LNCaP clone FGC (cell line): ENCODE measurements around the gene HELLS.

ENCODE experiments used
- DNase-seq: peaks from one replicate; pipeline ENCODE4 v3.0.0-alpha.2; 2011; ENCODE audit warnings: low read depth
- H3K4me3 ChIP-seq: 2 replicates; pipeline ENCODE4 v1.5.1; 2011; ENCODE audit warnings: mild to moderate bottlenecking, low read depth, low read length, control low read depth
- TF ChIP-seq, protein P1 (sequence below): IDR thresholded peaks from 2 replicates; pipeline ENCODE4 v1.5.1; 2012; ENCODE audit warnings: mild to moderate bottlenecking; ENCODE audit not compliant: control insufficient read depth, insufficient read depth; ENCODE audit errors: extremely low read depth

The HELLS gene

DNA sequence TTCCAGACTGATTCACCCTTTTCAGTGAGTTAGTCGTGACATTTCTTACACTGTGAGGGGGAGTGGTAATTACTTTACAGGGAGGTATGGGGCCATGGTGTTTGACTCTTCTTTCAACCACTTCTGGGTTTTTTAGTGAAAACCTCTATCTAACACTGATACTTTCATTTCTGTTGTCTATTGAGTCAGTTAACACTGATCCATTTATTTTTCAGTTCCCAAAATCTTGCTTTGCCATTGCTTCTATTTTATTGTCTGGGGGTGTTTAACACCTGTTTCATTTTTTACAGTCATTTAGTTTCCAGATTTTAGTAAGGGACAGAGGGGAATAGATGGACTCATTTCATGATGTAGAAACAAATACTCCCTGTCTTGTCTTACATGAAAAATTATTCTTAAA lies 61.5 kb downstream of the HELLS start:
- DNase-seq = no peak
- TF ChIP-seq, protein P1, sequence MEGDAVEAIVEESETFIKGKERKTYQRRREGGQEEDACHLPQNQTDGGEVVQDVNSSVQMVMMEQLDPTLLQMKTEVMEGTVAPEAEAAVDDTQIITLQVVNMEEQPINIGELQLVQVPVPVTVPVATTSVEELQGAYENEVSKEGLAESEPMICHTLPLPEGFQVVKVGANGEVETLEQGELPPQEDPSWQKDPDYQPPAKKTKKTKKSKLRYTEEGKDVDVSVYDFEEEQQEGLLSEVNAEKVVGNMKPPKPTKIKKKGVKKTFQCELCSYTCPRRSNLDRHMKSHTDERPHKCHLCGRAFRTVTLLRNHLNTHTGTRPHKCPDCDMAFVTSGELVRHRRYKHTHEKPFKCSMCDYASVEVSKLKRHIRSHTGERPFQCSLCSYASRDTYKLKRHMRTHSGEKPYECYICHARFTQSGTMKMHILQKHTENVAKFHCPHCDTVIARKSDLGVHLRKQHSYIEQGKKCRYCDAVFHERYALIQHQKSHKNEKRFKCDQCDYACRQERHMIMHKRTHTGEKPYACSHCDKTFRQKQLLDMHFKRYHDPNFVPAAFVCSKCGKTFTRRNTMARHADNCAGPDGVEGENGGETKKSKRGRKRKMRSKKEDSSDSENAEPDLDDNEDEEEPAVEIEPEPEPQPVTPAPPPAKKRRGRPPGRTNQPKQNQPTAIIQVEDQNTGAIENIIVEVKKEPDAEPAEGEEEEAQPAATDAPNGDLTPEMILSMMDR = no peak
- H3K4me3 ChIP-seq = no peak overlapping the region

DNA sequence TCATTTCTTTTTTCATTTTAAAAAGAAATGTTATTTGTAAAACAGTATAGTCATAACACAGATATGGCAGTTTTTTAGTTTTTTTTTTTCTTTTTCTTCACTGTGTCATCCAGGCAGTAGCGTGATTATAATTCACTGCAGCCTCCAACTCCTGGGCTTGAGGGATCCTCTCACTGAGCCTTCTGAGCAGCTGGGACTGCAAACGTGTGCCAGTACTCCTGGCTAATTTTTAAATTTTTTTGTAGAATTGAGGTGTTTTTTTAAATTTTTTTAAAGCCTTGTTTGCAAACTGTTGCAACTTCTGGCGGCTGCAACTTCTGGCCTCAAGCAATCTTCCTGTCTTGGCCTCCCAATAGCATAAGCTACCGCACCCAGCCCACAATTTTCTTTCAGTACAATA lies 63.0 kb downstream of the HELLS start:
- no peak for DNase-seq
- H3K4me3 ChIP-seq = no peak overlapping the region
- TF ChIP-seq, protein P1 = no peak

DNA sequence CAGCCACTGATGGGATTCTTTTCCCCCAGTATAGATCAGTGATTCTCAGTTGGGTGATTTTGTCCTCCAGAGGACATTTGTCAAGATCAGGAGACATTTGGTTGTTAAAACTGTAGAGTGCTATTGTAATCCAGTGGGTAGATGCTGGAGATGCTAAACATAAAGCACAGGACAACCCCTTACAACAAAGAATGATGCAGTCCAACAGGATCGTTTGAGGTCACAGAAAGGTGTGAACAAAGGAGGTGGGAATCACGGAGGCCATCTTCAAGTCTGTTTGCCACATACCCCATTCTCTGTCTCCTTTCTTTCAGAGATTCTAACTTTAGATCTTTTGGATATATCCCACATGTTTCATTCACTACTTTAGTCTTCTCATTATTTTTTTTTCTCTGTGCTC lies 69.0 kb downstream of the HELLS start:
- TF ChIP-seq, protein P1 = no peak
- DNase-seq = no peak
- H3K4me3 ChIP-seq = no peak overlapping the region

DNA sequence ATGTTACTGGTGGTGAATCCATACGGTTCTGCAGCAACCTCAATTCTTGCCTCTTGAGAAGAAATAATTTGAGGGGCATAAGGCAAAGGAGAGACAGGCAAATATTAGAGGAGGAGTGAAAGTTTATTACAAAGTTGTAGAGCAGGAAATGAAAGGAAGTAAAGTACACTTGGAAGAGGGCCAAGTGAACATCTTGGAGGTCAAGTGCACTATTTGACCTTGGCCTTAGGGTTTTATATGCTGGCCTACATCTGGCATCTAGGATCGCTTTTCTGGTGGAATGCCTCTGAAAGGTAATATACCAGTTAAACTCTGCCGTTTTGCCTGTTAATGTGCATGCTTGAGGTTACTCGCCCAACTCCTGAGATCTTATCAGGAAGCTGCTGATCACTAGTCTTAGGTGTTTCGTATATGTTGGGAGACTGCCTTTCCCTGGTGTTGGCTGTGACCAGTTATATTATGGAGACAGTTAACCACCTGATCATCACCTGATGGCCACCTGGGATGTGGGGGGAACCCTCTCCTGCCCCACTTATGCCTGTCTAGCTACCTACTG lies 71.9 kb downstream of the HELLS start:
- no peak overlapping the region for H3K4me3 ChIP-seq
- DNase-seq = no peak
- TF ChIP-seq, protein P1 = no peak

DNA sequence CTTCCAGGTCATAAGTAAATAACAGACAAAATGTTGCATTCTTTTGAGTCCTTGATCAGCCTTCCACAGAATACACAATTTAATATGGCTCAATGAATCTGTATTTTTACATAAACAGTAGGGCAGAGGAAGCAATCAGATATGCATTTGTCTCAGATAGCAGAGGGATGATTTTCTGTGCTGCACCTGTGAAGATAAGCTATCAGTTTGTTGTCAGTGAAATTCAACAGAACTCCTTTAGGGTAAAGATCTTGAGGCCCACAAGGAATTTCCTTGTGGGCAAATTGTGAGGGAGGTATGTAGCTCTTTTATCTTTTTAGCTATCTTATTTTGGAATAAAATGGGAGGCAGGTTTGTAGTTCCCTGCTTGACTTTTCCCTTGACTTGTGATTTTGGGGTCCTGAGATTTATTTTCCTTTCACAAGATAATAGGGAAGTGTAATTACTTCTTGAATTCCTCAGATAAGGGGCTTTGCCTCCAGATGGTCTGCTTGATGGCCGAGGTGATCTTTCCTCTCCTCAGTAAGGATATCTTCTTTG lies 77.1 kb downstream of the HELLS start:
- no peak for DNase-seq

DNA sequence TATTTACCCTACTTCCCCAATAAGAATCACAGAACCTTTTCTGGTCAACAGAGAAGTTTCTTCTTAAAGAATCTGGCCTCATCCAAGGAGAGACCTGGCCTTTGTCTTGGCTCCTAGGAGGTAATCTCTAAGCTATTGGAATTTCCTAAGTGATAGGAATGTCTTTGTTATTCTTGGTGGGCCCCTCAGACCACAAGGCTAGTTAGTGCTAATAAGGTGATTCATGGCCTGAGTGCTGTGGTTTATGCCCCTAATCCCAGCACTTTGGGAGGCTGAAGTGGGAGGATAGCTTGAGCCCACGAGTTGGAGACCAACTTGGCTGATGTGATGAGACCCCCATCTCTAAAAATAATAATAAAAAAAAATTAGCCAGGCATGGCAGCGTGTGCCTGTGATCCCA lies 78.0 kb downstream of the HELLS start:
- no peak overlapping the region for H3K4me3 ChIP-seq
- TF ChIP-seq, protein P1 = no peak
- no peak for DNase-seq

More for the DNA sequence above, 77.1 kb downstream of the HELLS start:
- TF ChIP-seq, protein P1 = no peak
- H3K4me3 ChIP-seq = no peak overlapping the region

DNA sequence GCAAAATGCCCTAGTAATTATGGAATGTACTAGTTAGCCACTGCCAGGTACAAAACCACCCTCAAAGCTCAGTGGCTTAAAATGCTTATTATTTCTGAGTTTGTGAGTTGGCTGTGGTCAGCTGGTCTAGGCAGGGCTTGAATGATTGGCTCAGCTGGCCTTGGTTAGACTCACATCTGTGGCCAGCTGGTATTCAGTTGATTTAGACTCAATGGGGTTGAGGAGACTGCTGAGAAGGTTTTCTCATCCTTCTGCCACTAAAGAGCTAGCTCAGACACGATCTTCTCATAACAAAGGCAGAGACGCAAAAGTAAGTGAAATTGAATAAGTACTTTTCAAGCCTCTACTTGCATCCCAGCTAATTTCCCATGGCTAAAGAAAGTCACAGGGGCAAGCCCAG lies 80.9 kb downstream of the HELLS start:
- TF ChIP-seq, protein P1 = no peak

More for the DNA sequence above, 80.9 kb downstream of the HELLS start:
- no peak for DNase-seq
- no peak overlapping the region for H3K4me3 ChIP-seq
